Measurements from ENCODE around the gene HEBP2. TPM values are rescaled to one million over a fixed set of nuclear protein-coding genes. Genes with fewer than 3 reads are reported as not detected.

Gene HEBP2
- total and polyA plus RNA-seq, 5 donors from 2014 or later: 57.5 to 115 (median 67.8) TPM

- peak overlapping the region; percentile 54 to 88 (median 71) for H3K4me3 Mint-ChIP-seq
- DNase-seq (no peak), ATAC-seq (ENCODE audit: low read depth in 2 of 2) (no peak)
- H3K27me3 Mint-ChIP-seq: peaks cover 6% of the 10 kb centered on the region
- Histone ChIP-seq H3K27me3 (ENCODE audit: control insufficient read depth, insufficient read depth, low read length) (no peaks in the 10 kb centered on the region), H3K9me3 (ENCODE audit: control insufficient read depth in 2 of 2, low read length in 2 of 2) (no peaks in the 10 kb centered on the region), H3K36me3 (ENCODE audit: control insufficient read depth, insufficient read depth, low read length) (peaks cover 17% of the 10 kb centered on the region), H3K4me1 (ENCODE audit: control insufficient read depth, insufficient read depth, low read length, poor library complexity, severe bottlenecking) (peaks cover 29% of the 10 kb centered on the region), H3K27ac (ENCODE audit: insufficient read depth, low read length, poor library complexity, severe bottlenecking) (no peak overlapping the region), H3K4me3 (ENCODE audit: low read depth, low read length) (no peak overlapping the region)
- H3K27ac Mint-ChIP-seq: peak overlapping the region in 1 of 3 donors; percentile 65
- peaks cover 14 to 34% (median 20%) of the 10 kb centered on the region in 4 donors for H3K4me1 Mint-ChIP-seq
- H3K36me3 Mint-ChIP-seq: peaks cover 18% of the 10 kb centered on the region
- H3K9me3 Mint-ChIP-seq: no peaks in the 10 kb centered on the region
Measured at GRCh38 chr6:138401960-138402837, 1.8 kb upstream of the HEBP2 start.

DNA sequence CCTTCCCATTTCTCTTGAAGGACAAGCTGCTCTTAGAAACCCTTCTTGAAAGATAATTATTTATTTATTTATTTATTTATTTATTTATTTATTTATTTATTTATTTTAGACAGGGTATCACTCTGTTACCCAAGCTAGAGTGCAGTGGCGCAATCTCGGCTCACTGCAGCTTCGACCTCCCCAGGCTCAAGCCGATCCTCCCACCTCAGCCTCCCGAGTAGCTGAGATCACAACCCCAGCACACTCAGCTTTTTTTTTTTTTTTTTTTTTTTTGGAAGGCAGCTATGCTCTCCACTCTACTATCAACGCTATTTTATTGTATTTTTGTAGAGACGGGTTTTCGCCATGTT is 1.2 kb upstream of the HEBP2 start:
- DNase-seq: no peak
- peak overlapping the region; percentile 87 for H3K4me3 ChIP-seq (ENCODE audit: low read depth, low read length)
- H3K27me3 ChIP-seq (ENCODE audit: control insufficient read depth, insufficient read depth, low read length): no peaks in the 10 kb centered on the region
- Mint-ChIP-seq H3K4me3 (peak overlapping the region; percentile 85 to 86 (median 85)), H3K36me3 (peaks cover 19% of the 10 kb centered on the region), H3K27me3 (peaks cover 6% of the 10 kb centered on the region), H3K27ac (peak overlapping the region in 2 of 3 donors; percentile 84 to 90), H3K4me1 (peaks cover 14 to 39% (median 24%) of the 10 kb centered on the region in 4 donors), H3K9me3 (no peaks in the 10 kb centered on the region)
- H3K27ac ChIP-seq (ENCODE audit: insufficient read depth, low read length, poor library complexity, severe bottlenecking): no peak overlapping the region
- H3K9me3 ChIP-seq (ENCODE audit: control insufficient read depth in 2 of 2, low read length in 2 of 2): no peaks in the 10 kb centered on the region
- H3K36me3 ChIP-seq (ENCODE audit: control insufficient read depth, insufficient read depth, low read length): peaks cover 24% of the 10 kb centered on the region
- ATAC-seq (ENCODE audit: low read depth in 2 of 2): no peak
- peaks cover 31% of the 10 kb centered on the region for H3K4me1 ChIP-seq (ENCODE audit: control insufficient read depth, insufficient read depth, low read length, poor library complexity, severe bottlenecking)

GRCh38 chr6:138403324-138403800 is 661 bp upstream of the HEBP2 start:
- Mint-ChIP-seq H3K4me1 (peaks cover 14 to 43% (median 27%) of the 10 kb centered on the region in 4 donors), H3K9me3 (no peaks in the 10 kb centered on the region), H3K4me3 (peak overlapping the region; percentile 85 to 87 (median 86)), H3K27ac (peak overlapping the region; percentile 72 to 90 (median 84)), H3K27me3 (peaks cover 6% of the 10 kb centered on the region), H3K36me3 (peaks cover 23% of the 10 kb centered on the region)
- DNase-seq (peak in 2 of 3 donors; percentile 11 to 37), ATAC-seq (ENCODE audit: low read depth in 2 of 2) (peak; percentile 5 to 15)
- peak overlapping the region; percentile 87 for H3K4me3 ChIP-seq (ENCODE audit: low read depth, low read length)
- peaks cover 33% of the 10 kb centered on the region for H3K4me1 ChIP-seq (ENCODE audit: control insufficient read depth, insufficient read depth, low read length, poor library complexity, severe bottlenecking)
- no peaks in the 10 kb centered on the region for H3K27me3 ChIP-seq (ENCODE audit: control insufficient read depth, insufficient read depth, low read length)
- H3K36me3 ChIP-seq (ENCODE audit: control insufficient read depth, insufficient read depth, low read length): peaks cover 29% of the 10 kb centered on the region
- peak overlapping the region; percentile 84 for H3K27ac ChIP-seq (ENCODE audit: insufficient read depth, low read length, poor library complexity, severe bottlenecking)
- no peaks in the 10 kb centered on the region for H3K9me3 ChIP-seq (ENCODE audit: control insufficient read depth in 2 of 2, low read length in 2 of 2)

GRCh38 chr6:138404666-138405337 is 779 bp downstream of the HEBP2 start:
- H3K4me3 Mint-ChIP-seq: peak overlapping the region; percentile 89 to 95 (median 91)
- Histone ChIP-seq H3K9me3 (ENCODE audit: control insufficient read depth in 2 of 2, low read length in 2 of 2) (no peaks in the 10 kb centered on the region), H3K27me3 (ENCODE audit: control insufficient read depth, insufficient read depth, low read length) (no peaks in the 10 kb centered on the region), H3K36me3 (ENCODE audit: control insufficient read depth, insufficient read depth, low read length) (peaks cover 43% of the 10 kb centered on the region), H3K4me3 (ENCODE audit: low read depth, low read length) (peak overlapping the region; percentile 82), H3K4me1 (ENCODE audit: control insufficient read depth, insufficient read depth, low read length, poor library complexity, severe bottlenecking) (peaks cover 33% of the 10 kb centered on the region), H3K27ac (ENCODE audit: insufficient read depth, low read length, poor library complexity, severe bottlenecking) (peak overlapping the region; percentile 84)
- peak overlapping the region; percentile 74 to 94 (median 91) for H3K27ac Mint-ChIP-seq
- no peaks in the 10 kb centered on the region for H3K9me3 Mint-ChIP-seq
- peaks cover 14 to 57% (median 39%) of the 10 kb centered on the region in 4 donors for H3K4me1 Mint-ChIP-seq
- DNase-seq (peak; percentile 20 to 54 (median 48)), ATAC-seq (ENCODE audit: low read depth in 2 of 2) (peak; percentile 13 to 17)
- H3K27me3 Mint-ChIP-seq: peaks cover 5% of the 10 kb centered on the region
- H3K36me3 Mint-ChIP-seq: peaks cover 35% of the 10 kb centered on the region

GRCh38 chr6:138405816-138406413 is 1.9 kb downstream of the HEBP2 start:
- DNase-seq: no peak
- no peak for ATAC-seq (ENCODE audit: low read depth in 2 of 2)
- H3K27ac ChIP-seq (ENCODE audit: insufficient read depth, low read length, poor library complexity, severe bottlenecking): peak overlapping the region; percentile 84
- H3K4me3 ChIP-seq (ENCODE audit: low read depth, low read length): peak overlapping the region; percentile 82
- Mint-ChIP-seq H3K27me3 (no peaks in the 10 kb centered on the region), H3K9me3 (no peaks in the 10 kb centered on the region), H3K4me3 (peak overlapping the region; percentile 89 to 95 (median 91)), H3K4me1 (peaks cover 14 to 65% (median 48%) of the 10 kb centered on the region in 4 donors), H3K27ac (peak overlapping the region; percentile 39 to 91 (median 74)), H3K36me3 (peaks cover 44% of the 10 kb centered on the region)
- H3K27me3 ChIP-seq (ENCODE audit: control insufficient read depth, insufficient read depth, low read length): no peaks in the 10 kb centered on the region
- peaks cover 36% of the 10 kb centered on the region for H3K4me1 ChIP-seq (ENCODE audit: control insufficient read depth, insufficient read depth, low read length, poor library complexity, severe bottlenecking)
- H3K36me3 ChIP-seq (ENCODE audit: control insufficient read depth, insufficient read depth, low read length): peaks cover 54% of the 10 kb centered on the region
- H3K9me3 ChIP-seq (ENCODE audit: control insufficient read depth in 2 of 2, low read length in 2 of 2): no peaks in the 10 kb centered on the region

- Histone ChIP-seq H3K27ac (ENCODE audit: insufficient read depth, low read length, poor library complexity, severe bottlenecking) (peak overlapping the region; percentile 84), H3K4me1 (ENCODE audit: control insufficient read depth, insufficient read depth, low read length, poor library complexity, severe bottlenecking) (peaks cover 40% of the 10 kb centered on the region), H3K9me3 (ENCODE audit: control insufficient read depth in 2 of 2, low read length in 2 of 2) (no peaks in the 10 kb centered on the region), H3K36me3 (ENCODE audit: control insufficient read depth, insufficient read depth, low read length) (peaks cover 59% of the 10 kb centered on the region), H3K4me3 (ENCODE audit: low read depth, low read length) (no peak overlapping the region), H3K27me3 (ENCODE audit: control insufficient read depth, insufficient read depth, low read length) (no peaks in the 10 kb centered on the region)
- no peaks in the 10 kb centered on the region for H3K27me3 Mint-ChIP-seq
- H3K36me3 Mint-ChIP-seq: peaks cover 49% of the 10 kb centered on the region
- peak overlapping the region; percentile 61 to 92 (median 90) for H3K4me3 Mint-ChIP-seq
- H3K9me3 Mint-ChIP-seq: no peaks in the 10 kb centered on the region
- ATAC-seq (ENCODE audit: low read depth in 2 of 2) (no peak), DNase-seq (peak in 1 of 3 donors; percentile 59)
- H3K4me1 Mint-ChIP-seq: peaks cover 14 to 70% (median 53%) of the 10 kb centered on the region in 4 donors
- peak overlapping the region; percentile 39 to 74 (median 45) for H3K27ac Mint-ChIP-seq
Measured at GRCh38 chr6:138406443-138406842, 2.4 kb downstream of the HEBP2 start.

DNA sequence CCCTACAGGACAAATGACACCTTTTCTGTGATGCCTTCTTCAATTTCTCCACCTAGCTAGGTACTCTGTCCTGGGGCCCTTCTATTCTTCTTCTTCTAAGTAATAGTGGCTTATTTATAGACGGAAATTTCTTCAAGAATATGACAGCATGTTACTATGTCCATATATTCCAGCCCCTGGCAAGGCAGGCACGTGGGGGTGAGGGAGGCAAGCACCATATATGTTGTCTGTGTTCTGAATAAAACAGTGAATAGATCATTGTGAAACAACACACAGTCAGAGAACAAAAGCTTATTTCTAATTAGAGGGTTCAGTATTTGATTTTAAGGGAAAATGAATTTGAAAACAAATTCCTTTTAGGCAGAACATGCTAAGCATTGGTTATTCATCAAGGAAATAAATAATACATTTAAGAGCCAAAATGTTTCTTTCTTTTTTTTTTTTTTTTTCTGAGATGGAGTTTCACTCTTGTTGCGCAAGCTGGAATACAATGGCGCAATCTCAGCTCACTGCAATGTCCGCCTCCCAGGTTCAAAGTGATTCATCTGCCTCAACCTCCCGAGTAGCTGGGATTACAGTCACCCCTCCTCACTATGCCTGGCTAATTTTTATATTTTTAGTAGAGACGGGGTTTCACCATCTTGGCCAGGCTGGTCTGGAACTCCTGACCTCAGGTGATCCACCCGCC is 6.2 kb downstream of the HEBP2 start:
- no peak for DNase-seq
- Mint-ChIP-seq H3K36me3 (peaks cover 73% of the 10 kb centered on the region), H3K9me3 (no peaks in the 10 kb centered on the region), H3K4me3 (peak overlapping the region in 3 of 4 donors; percentile 20 to 32 (median 24)), H3K27ac (peak overlapping the region in 1 of 3 donors; percentile 3), H3K27me3 (no peaks in the 10 kb centered on the region), H3K4me1 (peaks cover 12 to 60% (median 51%) of the 10 kb centered on the region in 4 donors)
- Histone ChIP-seq H3K27ac (ENCODE audit: insufficient read depth, low read length, poor library complexity, severe bottlenecking) (peak overlapping the region; percentile 24), H3K9me3 (ENCODE audit: control insufficient read depth in 2 of 2, low read length in 2 of 2) (no peaks in the 10 kb centered on the region), H3K36me3 (ENCODE audit: control insufficient read depth, insufficient read depth, low read length) (peaks cover 89% of the 10 kb centered on the region), H3K4me1 (ENCODE audit: control insufficient read depth, insufficient read depth, low read length, poor library complexity, severe bottlenecking) (peaks cover 25% of the 10 kb centered on the region), H3K4me3 (ENCODE audit: low read depth, low read length) (no peak overlapping the region), H3K27me3 (ENCODE audit: control insufficient read depth, insufficient read depth, low read length) (no peaks in the 10 kb centered on the region)
- no peak for ATAC-seq (ENCODE audit: low read depth in 2 of 2)
